Measurements from ENCODE around the gene NBPF3.

DNA sequence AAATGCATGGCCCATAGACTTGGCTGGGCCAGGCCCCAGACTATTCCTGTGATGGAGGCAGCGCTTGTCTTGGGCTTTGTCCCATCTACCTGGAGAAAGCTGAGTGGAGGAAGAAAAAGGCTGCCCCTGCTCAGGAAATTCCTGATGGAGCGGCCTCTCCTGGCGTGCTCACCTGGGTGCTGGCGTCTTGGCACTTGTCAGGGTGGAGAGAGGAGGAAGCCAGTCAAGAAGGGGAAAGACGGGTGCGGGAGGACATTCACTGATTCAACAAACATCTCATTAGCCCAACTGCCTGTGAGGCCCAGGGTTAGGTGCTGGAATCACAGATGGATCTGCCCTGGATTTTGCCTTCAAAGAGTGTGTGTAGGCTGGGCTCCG lies 85.4 kb downstream of the NBPF3 start:
- TF ChIP-seq, protein P1, sequence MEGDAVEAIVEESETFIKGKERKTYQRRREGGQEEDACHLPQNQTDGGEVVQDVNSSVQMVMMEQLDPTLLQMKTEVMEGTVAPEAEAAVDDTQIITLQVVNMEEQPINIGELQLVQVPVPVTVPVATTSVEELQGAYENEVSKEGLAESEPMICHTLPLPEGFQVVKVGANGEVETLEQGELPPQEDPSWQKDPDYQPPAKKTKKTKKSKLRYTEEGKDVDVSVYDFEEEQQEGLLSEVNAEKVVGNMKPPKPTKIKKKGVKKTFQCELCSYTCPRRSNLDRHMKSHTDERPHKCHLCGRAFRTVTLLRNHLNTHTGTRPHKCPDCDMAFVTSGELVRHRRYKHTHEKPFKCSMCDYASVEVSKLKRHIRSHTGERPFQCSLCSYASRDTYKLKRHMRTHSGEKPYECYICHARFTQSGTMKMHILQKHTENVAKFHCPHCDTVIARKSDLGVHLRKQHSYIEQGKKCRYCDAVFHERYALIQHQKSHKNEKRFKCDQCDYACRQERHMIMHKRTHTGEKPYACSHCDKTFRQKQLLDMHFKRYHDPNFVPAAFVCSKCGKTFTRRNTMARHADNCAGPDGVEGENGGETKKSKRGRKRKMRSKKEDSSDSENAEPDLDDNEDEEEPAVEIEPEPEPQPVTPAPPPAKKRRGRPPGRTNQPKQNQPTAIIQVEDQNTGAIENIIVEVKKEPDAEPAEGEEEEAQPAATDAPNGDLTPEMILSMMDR (IDR thresholded peaks at IDR 0.05; ENCODE audit: low read depth, low read length, poor library complexity, severe bottlenecking): no peak
- no peak for TF ChIP-seq EZH2phosphoT487 (IDR thresholded peaks at IDR 0.05; ENCODE audit: borderline replicate concordance, low read length)

Measured in DOHH2 (cell line).